B cell (primary cell): ENCODE measurements around the gene TBKBP1. TPM values are rescaled to one million over a fixed set of nuclear protein-coding genes. Genes with fewer than 3 reads are reported as not detected.
A peak's percentile ranks its signal among the peaks of the same experiment; 100 is the strongest.

ENCODE experiments used
- ATAC-seq: fragments of 200-7000 bp; cut with Tn5 transposase; one replicate; pipeline ENCODE4 v1.10.0; 2021; ENCODE audit warnings: low read depth, mild to moderate bottlenecking, moderate number of reproducible peaks, moderate library complexity
- CTCF ChIA-PET: fragments of 350-600 bp; sonication (Branson Sonifier 250); formaldehyde crosslinking; loops from one replicate; lab custom pipeline; 2021; ENCODE audit warnings: antibody characterized with exemption, inconsistent platforms; lab: Charles Lee
- POLR2A ChIA-PET: fragments of 350-600 bp; sonication (Branson Sonifier 250); formaldehyde crosslinking; loops from one replicate; lab custom pipeline; 2021; ENCODE audit warnings: antibody characterized with exemption; lab: Charles Lee
- DNase-seq: peaks from one replicate; pipeline ENCODE4 v3.0.0; 2013
- H2AFZ ChIP-seq: 2 replicates; pipeline ENCODE4 v1.6.1; 2012; ENCODE audit warnings: mild to moderate bottlenecking, low read depth, low read length; ENCODE audit not compliant: insufficient read depth, poor library complexity, severe bottlenecking
- H3K27ac ChIP-seq, 2 donors: 1 replicate in 1 of 2; 2 replicates in 1 of 2; pipeline ENCODE4 v1.5.1; 2012 to 2013; ENCODE audit warnings: low read length in 2 of 2, mild to moderate bottlenecking in 2 of 2, moderate library complexity in 1 of 2
- H3K27me3 ChIP-seq, 4 experiments: fragments of 200-600 bp in 1 of 4; sonication (generic) in 1 of 4; replicated peaks in 1 of 4; 1 replicate in 2 of 4; 2 replicates in 2 of 4; pipeline versions ENCODE4 v1.6.1 to v1.7.0; 2013 to 2016; ENCODE audit warnings: low read length in 3 of 4, mild to moderate bottlenecking in 2 of 4, mixed read lengths in 1 of 4, moderate library complexity in 1 of 4; ENCODE audit not compliant: insufficient read depth in 4 of 4, control insufficient read depth in 3 of 4; ENCODE audit errors: control extremely low read depth in 1 of 4
- H3K36me3 ChIP-seq, 2 experiments: replicated peaks in 1 of 2; 1 replicate in 1 of 2; 2 replicates in 1 of 2; pipeline versions ENCODE4 v1.6.1 to v1.7.1; 2013; ENCODE audit warnings: low read length in 1 of 2; ENCODE audit not compliant: insufficient read depth in 2 of 2, control insufficient read depth in 1 of 2; ENCODE audit errors: control extremely low read depth in 1 of 2, extremely low read depth in 1 of 2
- H3K4me1 ChIP-seq, 2 donors: fragments of 200-600 bp in 1 of 2; sonication (generic) in 1 of 2; 1 replicate in 1 of 2; 2 replicates in 1 of 2; pipeline versions ENCODE4 v1.5.1 to v1.6.1; 2013 to 2017; ENCODE audit warnings: low read length in 2 of 2; ENCODE audit not compliant: control insufficient read depth in 2 of 2, insufficient read depth in 2 of 2
- H3K4me2 ChIP-seq: replicated peaks from 2 replicates; pipeline ENCODE3; 2012; ENCODE audit warnings: mild to moderate bottlenecking, low read depth, low read length; ENCODE audit not compliant: poor library complexity, severe bottlenecking
- H3K4me3 ChIP-seq, 5 experiments: fragments of 200-600 bp in 1 of 5; sonication (generic) in 1 of 5; 1 replicate in 3 of 5; 2 replicates in 2 of 5; pipeline versions ENCODE4 v1.5.1 to v1.7.0; 2011 to 2016; ENCODE audit warnings: low read length in 4 of 5, mild to moderate bottlenecking in 4 of 5, low read depth in 2 of 5, control low read depth in 1 of 5, moderate library complexity in 1 of 5; ENCODE audit not compliant: insufficient read depth in 1 of 5; ENCODE audit errors: control extremely low read depth in 1 of 5, extremely low read depth in 1 of 5
- H3K79me2 ChIP-seq: fragments of 200-600 bp; sonication (generic); one replicate; pipeline ENCODE4 v1.6.0; 2016; ENCODE audit warnings: low read length; ENCODE audit not compliant: control insufficient read depth, insufficient read depth
- H3K9ac ChIP-seq: fragments of 200-600 bp; sonication (generic); 2 replicates; pipeline ENCODE4 v1.6.1; 2017; ENCODE audit warnings: mild to moderate bottlenecking, low read length, moderate library complexity
- H3K9me3 ChIP-seq, 3 donors: one replicate each; pipeline versions ENCODE4 v1.6.1 to v1.7.1; 2013; ENCODE audit warnings: low read length in 2 of 3; ENCODE audit not compliant: control insufficient read depth in 2 of 3, insufficient read depth in 1 of 3; ENCODE audit errors: control extremely low read depth in 1 of 3
- H4K20me1 ChIP-seq: 2 replicates; pipeline ENCODE4 v1.6.0; 2012; ENCODE audit warnings: mild to moderate bottlenecking, low read length; ENCODE audit not compliant: insufficient read depth, control insufficient read depth, poor library complexity, severe bottlenecking
- H3K27ac Mint-ChIP-seq: one replicate; pipeline ENCODE4 v1.8.0; 2021; ENCODE audit warnings: mixed read lengths
- H3K27me3 Mint-ChIP-seq: one replicate; pipeline ENCODE4 v1.8.0; 2021; ENCODE audit warnings: mixed read lengths
- H3K4me1 Mint-ChIP-seq: one replicate; pipeline ENCODE4 v1.8.0; 2021; ENCODE audit warnings: mixed read lengths
- H3K4me3 Mint-ChIP-seq: one replicate; pipeline ENCODE4 v1.8.0; 2021; ENCODE audit warnings: mixed read lengths
- H3K9me3 Mint-ChIP-seq: one replicate; pipeline ENCODE4 v1.8.0; 2022; ENCODE audit warnings: mixed read lengths; ENCODE audit not compliant: insufficient read depth
- EZH2 ChIP-seq: IDR thresholded peaks from 2 replicates; pipeline ENCODE4 v1.6.1; 2012; ENCODE audit warnings: borderline replicate concordance, low read depth, mild to moderate bottlenecking, moderate library complexity, low read length; ENCODE audit not compliant: insufficient read depth, poor library complexity, severe bottlenecking
- WGBS: methylation state at CpG from one replicate; pipeline ENCODE4 v1.1.5; 2013; ENCODE audit warnings: missing lambda C conversion rate; ENCODE audit not compliant: insufficient coverage; 5-methylcytosine and 5-hydroxymethylcytosine counted together
- intact Hi-C: fragments of 100-400 bp; cut with micrococcal nuclease; formaldehyde crosslinking; loops from one replicate; pipeline ENCODE4 v1.10.0; 2022
- polyA plus RNA-seq: library from polyadenylated mRNA; depleted of rRNA; stranded (reverse); fragments of >200 nt; gene quantifications from 2 replicates; pipeline ENCODE4 v1.2.3, GENCODE V29; 2012
- total RNA-seq, 2 donors: library from RNA; stranded (reverse); fragments of 120-200 nt in 1 of 2; gene quantifications; 1 replicate in 1 of 2; 2 replicates in 1 of 2; pipeline versions ENCODE4 v1.2.3 to v1.2.4, GENCODE V29; 2013 to 2022
- TF ChIP-seq, protein P1 (sequence below): fragments of 200-600 bp; IDR thresholded peaks from one replicate; pipeline ENCODE4 v1.8.0; 2022; ENCODE audit warnings: antibody characterized with exemption, mild to moderate bottlenecking

Gene TBKBP1
- total and polyA plus RNA-seq, 2 donors (not counting 1 experiment from before 2014, with no cell fraction given): 6.6 to 8.4 TPM

DNA sequence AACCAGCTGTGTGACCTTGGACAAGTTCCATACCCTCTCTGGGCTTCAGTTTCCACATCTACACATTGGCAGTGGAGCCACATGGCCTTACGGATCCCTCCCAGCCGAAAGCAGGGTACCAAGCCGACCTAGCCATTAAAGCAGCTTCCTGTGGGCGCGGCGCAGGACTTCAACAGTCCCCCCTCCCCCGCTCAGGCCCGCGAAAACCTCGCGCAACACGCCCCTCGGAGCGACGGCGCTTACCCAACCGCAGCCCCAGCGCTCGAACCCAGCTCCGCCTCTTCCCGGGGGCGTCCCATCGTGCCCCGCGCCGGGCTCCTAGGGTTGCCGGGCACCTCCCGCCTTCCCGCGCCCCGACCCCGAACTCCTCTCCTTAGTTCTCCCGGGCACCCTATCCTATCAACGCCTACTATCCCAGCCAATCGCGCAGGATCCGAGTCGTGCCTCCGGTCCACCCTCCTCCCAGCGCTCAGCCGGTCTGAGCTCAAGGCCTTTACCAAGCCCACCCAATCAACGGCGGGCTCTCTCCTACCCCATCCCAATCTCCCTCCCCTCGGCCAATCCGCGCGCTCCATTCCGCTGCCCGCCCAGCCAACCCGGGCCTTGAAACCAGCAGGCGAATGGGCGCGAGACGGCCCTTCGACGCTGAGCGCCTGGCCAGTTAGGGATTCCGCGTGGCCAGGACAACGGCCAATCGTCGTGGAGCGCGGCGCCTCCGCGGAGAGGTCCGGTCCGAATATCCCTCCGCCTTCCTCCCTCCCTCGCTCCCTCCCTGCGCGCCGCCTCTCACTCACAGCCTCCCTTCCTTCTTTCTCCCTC, 44.6 kb upstream of the TBKBP1 start, which contains the start of gene KPNB1:
TSS of gene KPNB1 (plus strand) at position 767 of the 819 bp plus-strand sequence. CDS start 326 bp downstream, outside the sequence.
- H3K4me2 ChIP-seq: peak within 1 kb of the TSS; percentile 86
- no peaks in the 10 kb centered on the region for H3K9me3 ChIP-seq
- intact Hi-C loops: loop anchor here (1.0 kb wide), 4 partner anchors 11 to 247 kb away; partner anchors contain the start of genes SP2 and TBX21
- Mint-ChIP-seq H3K27me3 (no peaks in the 10 kb centered on the region), H3K27ac (peak within 1 kb of the TSS; percentile 98), H3K4me1 (peaks cover 44% of the 10 kb centered on the region), H3K4me3 (peak within 1 kb of the TSS; percentile 98), H3K9me3 (no peaks in the 10 kb centered on the region)
- H2AFZ ChIP-seq: peak within 1 kb of the TSS; percentile 95
- ChIA-PET CTCF (interaction anchor here (0.5 to 11.8 kb wide), 10 partner anchors 9 to 1642 kb away, joined by 3 to 108 read pairs (median 3); no protein-coding TSS in a partner anchor), POLR2A (interaction anchor here (0.5 to 2.6 kb wide), 14 partner anchors 11 to 1722 kb away, joined by 3 to 39 read pairs (median 4); partner anchors contain the start of genes EFCAB13, SCRN2 and SP2)
- peaks cover 32% of the 10 kb centered on the region in 2 donors for H3K4me1 ChIP-seq
- no peak for TF ChIP-seq EZH2
- TF ChIP-seq, protein P1, sequence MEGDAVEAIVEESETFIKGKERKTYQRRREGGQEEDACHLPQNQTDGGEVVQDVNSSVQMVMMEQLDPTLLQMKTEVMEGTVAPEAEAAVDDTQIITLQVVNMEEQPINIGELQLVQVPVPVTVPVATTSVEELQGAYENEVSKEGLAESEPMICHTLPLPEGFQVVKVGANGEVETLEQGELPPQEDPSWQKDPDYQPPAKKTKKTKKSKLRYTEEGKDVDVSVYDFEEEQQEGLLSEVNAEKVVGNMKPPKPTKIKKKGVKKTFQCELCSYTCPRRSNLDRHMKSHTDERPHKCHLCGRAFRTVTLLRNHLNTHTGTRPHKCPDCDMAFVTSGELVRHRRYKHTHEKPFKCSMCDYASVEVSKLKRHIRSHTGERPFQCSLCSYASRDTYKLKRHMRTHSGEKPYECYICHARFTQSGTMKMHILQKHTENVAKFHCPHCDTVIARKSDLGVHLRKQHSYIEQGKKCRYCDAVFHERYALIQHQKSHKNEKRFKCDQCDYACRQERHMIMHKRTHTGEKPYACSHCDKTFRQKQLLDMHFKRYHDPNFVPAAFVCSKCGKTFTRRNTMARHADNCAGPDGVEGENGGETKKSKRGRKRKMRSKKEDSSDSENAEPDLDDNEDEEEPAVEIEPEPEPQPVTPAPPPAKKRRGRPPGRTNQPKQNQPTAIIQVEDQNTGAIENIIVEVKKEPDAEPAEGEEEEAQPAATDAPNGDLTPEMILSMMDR: no peak
- no peaks in the 10 kb centered on the region for H3K27me3 ChIP-seq
- peak within 1 kb of the TSS; percentile 80 for H3K9ac ChIP-seq
- ATAC-seq (peak; percentile 79), DNase-seq (peak; percentile 99)
- peaks cover 3 to 26% of the 10 kb centered on the region in 2 experiments for H3K36me3 ChIP-seq
- H4K20me1 ChIP-seq: peaks cover 19% of the 10 kb centered on the region
- peak within 1 kb of the TSS; percentile 76 to 93 (median 83) for H3K4me3 ChIP-seq
- H3K79me2 ChIP-seq: peaks cover 47% of the 10 kb centered on the region
- H3K27ac ChIP-seq: peak within 1 kb of the TSS; percentile 76 to 84
- WGBS: under 1% methylated on average over 70 of the region's 74 CpGs
